ENCODE data around the gene LIPJ. TPM values are rescaled to one million over a fixed set of nuclear protein-coding genes. Genes with fewer than 3 reads are reported as not detected.

The LIPJ gene, protein sequence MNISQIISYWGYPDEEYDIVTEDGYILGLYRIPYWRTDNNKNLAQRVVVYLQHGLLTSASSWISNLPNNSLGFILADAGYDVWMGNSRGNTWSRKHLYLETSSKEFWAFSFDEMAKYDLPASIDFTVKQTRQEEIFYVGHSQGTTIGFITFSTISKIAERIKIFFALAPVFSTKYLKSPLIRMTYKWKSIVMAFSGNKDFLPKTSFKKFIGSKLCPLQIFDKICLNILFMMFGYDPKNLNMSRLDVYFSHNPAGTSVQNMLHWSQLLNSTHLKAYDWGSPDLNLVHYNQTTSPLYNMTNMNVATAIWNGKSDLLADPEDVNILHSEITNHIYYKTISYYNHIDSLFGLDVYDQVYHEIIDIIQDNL
- total RNA-seq (2014; rRNA removed; shearing (Covaris generic); ENCODE audit: low replicate concordance): not detected in 2 replicates

DNA sequence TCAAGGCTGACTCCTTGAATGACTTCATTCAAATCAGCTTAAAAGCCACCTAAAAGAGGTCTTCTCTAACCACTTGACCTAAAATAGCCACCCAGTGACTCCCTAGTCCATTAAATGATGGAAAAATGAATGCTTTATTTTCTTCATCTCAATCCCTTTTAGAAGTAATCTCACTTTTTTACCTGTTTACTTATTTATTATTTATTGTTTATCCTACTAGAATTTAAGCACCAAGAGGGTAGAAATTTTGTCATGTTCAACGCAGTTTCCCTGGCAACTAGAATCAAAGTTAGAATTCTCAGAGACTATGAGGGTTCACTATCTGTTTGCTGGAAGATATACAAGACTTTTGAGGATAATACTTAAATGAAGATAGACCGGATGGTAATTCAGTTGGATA is at the start of gene LIPJ:
Gene LIPJ, plus strand, starts transcription at position 301 of the 400 bp plus-strand sequence. CDS start 3,926 bp downstream, outside the sequence.
- in situ Hi-C loops (cut with HindIII; ENCODE audit: low pct_unique_long_range_greater_than_20kb, low sequenced_read_pairs): no loop called here
- DNase-seq (ENCODE audit: low read depth): no peak

DNA sequence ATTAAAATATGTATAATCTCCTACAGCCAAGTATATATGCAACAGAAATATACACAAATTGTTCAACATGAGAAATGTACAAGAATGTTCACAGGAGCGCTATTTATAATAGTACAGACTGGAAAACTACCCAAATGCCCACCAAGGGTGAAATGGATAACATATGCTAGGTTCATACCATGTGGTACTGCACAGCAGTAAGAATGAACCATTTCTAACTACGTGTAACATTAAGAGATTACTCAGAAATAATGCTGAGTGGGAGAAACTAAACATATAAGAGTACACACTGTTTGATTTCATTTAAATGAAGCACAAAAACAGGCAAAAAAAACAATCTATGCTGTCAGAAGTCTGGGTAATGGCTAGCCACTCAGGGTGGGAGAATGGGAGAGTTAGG is 49.2 kb upstream of the LIPJ start:
- no peak for DNase-seq (ENCODE audit: low read depth)
- in situ Hi-C loops (cut with HindIII; ENCODE audit: low pct_unique_long_range_greater_than_20kb, low sequenced_read_pairs): no loop called here

DNA sequence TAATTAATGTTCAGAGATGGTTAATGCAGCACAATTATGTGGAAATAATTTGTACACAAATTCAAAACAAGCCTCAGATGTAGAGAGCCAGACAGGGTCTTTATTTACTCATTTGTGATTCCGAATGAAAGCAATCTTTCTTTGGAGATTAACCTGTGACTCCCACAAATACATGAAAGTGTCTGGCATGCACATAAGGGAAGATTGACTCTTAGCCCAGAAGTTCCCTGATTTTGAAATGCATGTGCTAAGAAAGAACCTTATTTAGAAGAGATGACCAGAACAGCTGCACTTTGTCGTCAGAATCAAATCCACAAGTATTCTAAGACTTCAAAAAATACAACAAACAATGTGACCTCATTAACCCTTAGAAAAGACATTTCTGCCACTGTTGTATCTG is 48.5 kb upstream of the LIPJ start:
- in situ Hi-C loops (cut with HindIII; ENCODE audit: low pct_unique_long_range_greater_than_20kb, low sequenced_read_pairs): no loop called here
- DNase-seq (ENCODE audit: low read depth): no peak

DNA sequence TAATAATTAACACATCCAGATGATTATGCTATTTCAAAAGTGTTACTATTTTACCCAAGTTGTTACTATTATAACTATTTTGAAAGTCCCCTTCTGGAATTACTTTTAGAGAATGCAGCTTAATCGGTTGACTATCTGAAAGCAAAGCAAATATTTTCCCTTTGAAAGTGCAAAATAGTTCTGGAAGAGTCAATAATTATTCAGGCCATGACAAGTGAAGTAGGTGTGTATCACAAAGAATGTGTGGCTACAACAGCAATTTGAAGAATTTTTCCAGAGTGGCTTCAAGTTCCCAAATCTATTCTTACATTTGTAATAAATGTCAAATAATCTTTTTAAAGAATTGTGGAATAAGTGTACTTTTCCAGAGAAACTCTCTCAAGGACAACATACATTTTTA is 46.2 kb upstream of the LIPJ start:
- DNase-seq (ENCODE audit: low read depth): no peak
- in situ Hi-C loops (cut with HindIII; ENCODE audit: low pct_unique_long_range_greater_than_20kb, low sequenced_read_pairs): no loop called here

DNA sequence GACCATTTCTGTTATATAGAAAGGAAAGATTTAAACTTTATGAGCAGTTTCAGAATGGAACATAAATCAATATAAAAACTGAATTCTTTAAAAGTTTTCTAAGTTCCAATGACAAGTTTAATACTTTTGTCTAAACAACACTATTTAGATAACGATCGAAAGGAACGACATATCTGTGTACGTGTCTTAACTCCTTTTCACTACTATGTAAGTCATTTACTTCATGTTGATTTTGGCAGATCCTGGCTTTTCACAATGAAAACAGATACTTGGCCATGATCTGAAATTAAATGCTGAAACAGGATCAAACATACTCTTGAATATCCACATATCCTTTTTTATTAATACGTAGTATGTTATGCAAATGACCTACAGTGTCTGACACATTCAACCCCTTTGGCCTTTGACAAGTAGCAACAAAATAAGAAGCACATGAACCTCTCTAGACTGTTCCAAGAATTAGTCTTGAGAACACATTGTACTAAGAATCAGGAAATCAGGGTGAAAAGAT is 45.4 kb upstream of the LIPJ start:
- no peak for DNase-seq (ENCODE audit: low read depth)
- in situ Hi-C loops (cut with HindIII; ENCODE audit: low pct_unique_long_range_greater_than_20kb, low sequenced_read_pairs): no loop called here

DNA sequence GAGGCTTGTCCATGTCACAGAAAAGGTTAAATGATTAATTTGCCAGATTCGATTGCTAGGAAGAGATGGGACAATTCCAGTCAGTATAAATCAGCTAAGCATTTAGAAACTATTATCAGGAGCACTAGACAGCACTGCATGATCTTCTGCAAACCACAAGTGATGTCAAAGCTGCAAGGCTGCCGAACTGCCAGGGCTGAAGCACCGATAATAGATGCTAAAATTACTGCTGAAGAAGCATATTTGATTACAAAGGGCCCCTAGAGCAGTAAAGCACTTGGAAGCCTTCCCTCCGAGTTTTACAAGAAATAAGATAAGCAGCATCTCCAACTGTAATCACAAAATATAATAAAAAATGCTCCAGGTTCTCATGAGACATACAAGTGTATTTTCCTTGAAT is 44.0 kb upstream of the LIPJ start:
- in situ Hi-C loops (cut with HindIII; ENCODE audit: low pct_unique_long_range_greater_than_20kb, low sequenced_read_pairs): no loop called here
- DNase-seq (ENCODE audit: low read depth): no peak

DNA sequence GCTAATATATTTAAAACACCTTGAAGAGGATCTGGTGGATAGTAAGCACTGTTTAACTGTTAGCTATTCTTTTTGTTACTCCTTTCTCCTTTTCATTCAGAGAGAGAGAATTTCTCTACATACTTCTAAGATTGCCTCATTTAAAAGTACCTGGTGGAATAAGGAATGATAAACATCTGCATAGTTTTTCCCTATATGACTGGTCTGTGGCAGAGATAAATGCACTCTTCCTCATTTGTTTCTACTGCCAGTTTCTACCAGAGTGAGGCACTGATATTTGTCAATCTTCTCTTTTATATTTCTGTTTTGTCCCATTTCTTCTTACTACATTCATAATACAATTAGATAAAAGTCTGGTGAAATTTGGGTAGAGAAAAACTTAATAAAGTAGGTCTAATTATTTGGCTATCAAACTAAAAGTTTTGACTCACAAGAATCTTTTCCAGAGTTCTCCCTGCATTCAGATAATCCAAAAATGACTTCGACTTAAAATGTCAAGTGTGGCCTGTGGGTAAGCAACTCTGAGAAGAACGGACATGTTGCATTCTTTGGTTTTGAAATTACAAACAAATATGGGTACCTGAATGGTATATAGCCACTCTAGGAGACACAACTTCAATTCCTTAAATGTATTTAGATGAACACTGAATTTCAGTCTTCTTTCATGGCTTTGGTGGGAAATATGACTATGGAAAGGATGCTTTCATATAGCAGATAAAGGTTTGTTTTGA is 42.3 kb upstream of the LIPJ start:
- in situ Hi-C loops (cut with HindIII; ENCODE audit: low pct_unique_long_range_greater_than_20kb, low sequenced_read_pairs): no loop called here
- DNase-seq (ENCODE audit: low read depth): no peak

DNA sequence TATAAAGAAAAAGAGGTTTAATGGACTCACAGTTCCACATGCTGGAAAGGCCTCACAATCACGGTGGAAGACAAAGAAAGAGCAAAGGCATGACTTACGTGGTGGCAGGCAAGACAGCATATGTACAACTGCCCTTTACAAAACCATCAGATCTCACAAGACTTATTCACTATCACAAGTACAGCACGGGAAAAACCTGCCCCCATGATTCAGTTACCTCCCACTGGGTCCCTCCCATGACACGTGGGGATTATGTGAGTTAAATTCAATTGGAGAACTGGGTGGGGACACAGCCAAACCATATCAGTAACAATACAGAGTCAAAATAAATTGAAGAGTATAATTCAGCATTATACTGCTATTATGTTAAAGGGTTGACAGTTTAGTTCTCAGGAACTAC is 41.2 kb upstream of the LIPJ start:
- DNase-seq (ENCODE audit: low read depth): no peak
- in situ Hi-C loops (cut with HindIII; ENCODE audit: low pct_unique_long_range_greater_than_20kb, low sequenced_read_pairs): no loop called here

DNA sequence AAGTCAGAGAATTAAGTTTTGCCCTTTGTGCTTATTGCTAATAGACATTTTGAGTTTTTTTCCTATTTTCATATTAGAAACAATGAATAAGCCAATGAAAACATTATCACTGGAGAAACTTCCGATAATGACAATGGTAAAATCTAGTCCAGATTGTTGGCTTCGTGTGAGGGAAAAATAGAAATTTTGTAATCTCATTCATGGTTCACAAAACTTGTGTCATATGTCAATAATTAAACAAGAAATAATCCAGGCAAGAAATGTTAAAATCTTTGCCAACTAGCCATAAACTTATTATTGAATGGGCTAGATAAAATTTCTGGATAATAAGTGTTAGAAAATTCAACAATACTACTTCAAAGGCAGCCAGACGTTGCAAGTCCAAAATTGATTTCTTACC is 40.1 kb upstream of the LIPJ start:
- no peak for DNase-seq (ENCODE audit: low read depth)

DNA sequence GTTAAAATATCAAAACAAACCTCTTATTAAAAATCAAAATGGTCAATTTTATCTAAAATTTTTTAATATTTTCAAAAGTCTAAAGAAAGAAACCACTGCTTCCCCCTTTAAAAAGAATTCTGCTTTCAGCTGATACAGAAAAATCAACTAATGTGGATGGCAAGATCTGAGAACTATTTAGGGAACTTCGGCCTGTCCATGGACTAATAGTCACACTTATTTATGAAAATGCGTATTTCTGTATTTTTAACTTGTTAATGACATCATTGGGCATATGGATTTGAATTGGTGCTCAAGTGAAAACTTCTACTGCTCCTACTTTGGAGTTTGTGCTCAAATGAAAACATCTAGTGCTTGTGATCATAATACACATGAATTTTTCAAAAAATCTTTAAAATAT is 35.3 kb upstream of the LIPJ start:
- no peak for DNase-seq (ENCODE audit: low read depth)
- in situ Hi-C loops (cut with HindIII; ENCODE audit: low pct_unique_long_range_greater_than_20kb, low sequenced_read_pairs): loop anchor here (25.0 kb wide), 1 partner anchor 689 kb away; the partner anchor contains the start of genes KLLN and PTEN

More for the DNA sequence above, 40.1 kb upstream of the LIPJ start:
- in situ Hi-C loops (cut with HindIII; ENCODE audit: low pct_unique_long_range_greater_than_20kb, low sequenced_read_pairs): no loop called here

DNA sequence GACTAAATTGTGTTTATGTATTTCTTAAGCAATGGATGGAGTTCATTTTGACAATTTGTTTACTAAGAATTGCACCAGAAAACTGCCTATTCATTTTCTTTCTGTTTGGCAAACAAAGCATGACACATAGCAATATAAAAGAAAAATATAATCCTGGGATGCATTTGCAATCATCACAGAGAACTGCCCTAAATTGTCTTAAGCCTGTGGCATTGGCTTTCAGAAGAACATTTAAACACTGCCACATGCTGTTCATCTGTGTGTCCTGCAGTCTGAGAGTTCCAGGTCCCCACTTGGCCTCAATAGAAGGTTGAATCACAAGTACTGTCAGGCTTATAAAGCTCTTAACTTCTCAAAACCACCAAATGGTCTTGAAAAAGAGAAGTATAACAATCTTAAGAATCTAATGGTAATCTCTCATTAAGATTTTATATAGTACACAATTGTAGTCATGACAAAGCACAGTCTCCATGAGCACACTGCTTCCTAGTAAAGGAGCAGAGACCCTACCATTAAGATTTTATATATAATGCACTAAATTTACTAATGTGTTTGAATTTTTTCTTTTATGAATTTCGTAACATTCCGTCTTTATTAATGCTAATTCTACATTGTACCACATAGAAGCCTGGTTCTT is 33.3 kb upstream of the LIPJ start:
- in situ Hi-C loops (cut with HindIII; ENCODE audit: low pct_unique_long_range_greater_than_20kb, low sequenced_read_pairs): loop anchor here (25.0 kb wide), 1 partner anchor 691 kb away; the partner anchor contains the start of genes KLLN and PTEN
- DNase-seq (ENCODE audit: low read depth): peak; percentile 52

DNA sequence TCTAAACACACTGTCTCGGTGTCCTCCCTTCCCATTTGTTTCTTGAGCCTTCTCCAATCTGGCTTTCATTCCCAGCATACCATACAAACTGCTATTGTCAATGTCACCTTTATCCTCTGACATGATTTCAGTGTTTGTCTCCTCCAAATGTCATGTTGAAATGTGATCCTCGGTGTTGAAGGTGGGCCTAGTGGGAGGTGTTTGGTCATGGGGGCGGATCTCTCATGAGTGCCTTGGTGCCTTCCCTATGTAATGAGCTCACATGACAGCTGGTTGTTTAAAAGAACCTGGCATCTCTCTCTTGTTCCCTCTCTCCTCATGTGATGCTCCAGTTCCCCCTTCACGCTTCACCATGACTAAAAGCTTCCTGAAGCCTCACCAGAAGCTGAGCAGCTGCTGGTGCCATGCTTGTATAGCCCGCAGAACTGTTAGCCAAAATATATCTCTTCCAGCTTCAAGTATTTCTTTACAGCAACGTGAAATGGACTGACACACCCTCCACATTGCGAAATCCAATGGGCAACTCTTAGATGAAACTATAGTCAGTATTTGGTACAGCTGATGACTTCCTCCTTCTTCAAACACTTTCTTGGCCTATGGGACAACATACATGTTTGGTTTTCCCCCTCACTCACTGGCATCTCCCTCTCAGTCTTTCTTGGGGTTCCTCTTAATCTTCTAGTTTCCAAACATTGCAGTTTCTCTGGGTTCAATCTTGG is 31.2 kb upstream of the LIPJ start:
- no peak for DNase-seq (ENCODE audit: low read depth)
- in situ Hi-C loops (cut with HindIII; ENCODE audit: low pct_unique_long_range_greater_than_20kb, low sequenced_read_pairs): loop anchor here (25.0 kb wide), 1 partner anchor 693 kb away; the partner anchor contains the start of genes KLLN and PTEN

DNA sequence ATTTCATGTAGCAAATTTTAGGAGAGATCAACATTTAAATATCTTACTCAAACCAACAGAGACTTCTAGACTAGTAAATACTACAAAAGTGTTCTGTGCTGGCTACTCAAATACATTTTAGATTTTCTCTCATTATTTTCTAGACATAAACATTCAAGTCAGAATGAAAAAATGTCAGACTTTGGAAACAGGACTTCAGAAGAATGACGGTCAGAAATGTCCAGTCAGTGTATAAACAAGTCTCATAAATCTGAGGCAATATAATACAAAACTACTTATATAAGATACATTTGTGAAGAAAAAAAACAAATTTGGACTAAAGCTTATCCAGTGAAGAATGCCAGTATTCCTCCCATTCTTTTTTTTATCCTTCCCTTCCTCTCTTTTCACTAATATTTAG is 29.3 kb upstream of the LIPJ start:
- no peak for DNase-seq (ENCODE audit: low read depth)
- in situ Hi-C loops (cut with HindIII; ENCODE audit: low pct_unique_long_range_greater_than_20kb, low sequenced_read_pairs): loop anchor here (25.0 kb wide), 1 partner anchor 695 kb away; the partner anchor contains the start of genes KLLN and PTEN

DNA sequence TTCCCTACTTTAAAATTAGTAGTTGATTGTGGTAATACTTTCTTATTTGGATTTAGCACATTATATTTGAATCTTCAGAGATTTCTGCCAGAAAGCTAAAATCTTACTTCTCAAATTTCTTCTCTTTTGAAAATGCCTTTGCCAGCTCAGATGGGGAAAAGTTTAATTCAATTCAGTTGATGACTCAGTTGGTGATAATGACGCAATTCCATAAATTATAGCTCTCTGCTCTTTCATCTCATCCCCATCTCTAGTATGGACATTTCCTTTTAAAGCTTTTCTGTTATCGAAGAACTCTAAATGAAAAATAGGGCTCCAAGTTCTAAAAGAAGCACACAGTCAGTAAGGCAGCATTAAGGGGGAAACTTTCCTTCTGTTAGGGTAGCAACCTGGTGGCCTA is 28.9 kb upstream of the LIPJ start:
- in situ Hi-C loops (cut with HindIII; ENCODE audit: low pct_unique_long_range_greater_than_20kb, low sequenced_read_pairs): loop anchor here (25.0 kb wide), 1 partner anchor 695 kb away; the partner anchor contains the start of genes KLLN and PTEN
- DNase-seq (ENCODE audit: low read depth): no peak

DNA sequence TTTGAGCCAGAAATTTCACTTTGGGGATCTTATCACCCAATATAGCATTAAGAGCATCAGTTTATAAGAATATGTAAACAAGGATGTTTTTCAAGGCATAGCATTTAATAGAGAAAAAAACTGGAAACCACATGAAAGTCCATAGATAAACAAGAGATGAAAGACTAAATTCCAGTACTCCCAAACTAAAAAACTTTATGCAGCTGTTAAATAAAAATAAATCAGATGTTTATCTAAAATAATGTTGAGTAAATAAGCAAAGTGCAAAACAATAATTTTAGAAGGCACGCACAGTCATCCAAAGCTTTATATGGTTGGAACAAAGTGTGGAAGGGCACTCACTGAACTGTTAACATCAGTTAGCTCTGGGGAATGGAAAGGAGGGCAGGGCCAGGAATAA is 24.4 kb upstream of the LIPJ start:
- DNase-seq (ENCODE audit: low read depth): no peak
- in situ Hi-C loops (cut with HindIII; ENCODE audit: low pct_unique_long_range_greater_than_20kb, low sequenced_read_pairs): loop anchor here (25.0 kb wide), 1 partner anchor 700 kb away; the partner anchor contains the start of genes KLLN and PTEN

DNA sequence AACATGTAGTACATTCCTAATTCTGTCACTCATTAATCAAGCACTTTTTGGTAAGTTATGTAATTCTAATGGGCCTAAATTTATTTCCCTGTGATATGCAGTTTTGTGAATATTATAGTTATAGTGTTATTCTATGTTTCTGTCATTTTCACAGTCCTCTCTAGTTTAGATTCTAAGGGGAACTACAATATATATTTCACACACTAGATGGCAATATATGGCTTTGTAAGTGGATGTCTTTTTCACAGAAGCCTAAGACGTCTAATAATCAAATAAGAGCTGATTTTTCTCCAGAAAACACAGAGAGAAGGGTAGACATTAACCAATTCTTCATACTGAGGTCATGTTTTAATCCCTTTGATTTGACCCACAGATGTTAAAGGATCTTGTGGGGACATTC is 21.5 kb upstream of the LIPJ start:
- peak; percentile 27 for DNase-seq (ENCODE audit: low read depth)
- in situ Hi-C loops (cut with HindIII; ENCODE audit: low pct_unique_long_range_greater_than_20kb, low sequenced_read_pairs): loop anchor here (25.0 kb wide), 1 partner anchor 703 kb away; the partner anchor contains the start of genes KLLN and PTEN

DNA sequence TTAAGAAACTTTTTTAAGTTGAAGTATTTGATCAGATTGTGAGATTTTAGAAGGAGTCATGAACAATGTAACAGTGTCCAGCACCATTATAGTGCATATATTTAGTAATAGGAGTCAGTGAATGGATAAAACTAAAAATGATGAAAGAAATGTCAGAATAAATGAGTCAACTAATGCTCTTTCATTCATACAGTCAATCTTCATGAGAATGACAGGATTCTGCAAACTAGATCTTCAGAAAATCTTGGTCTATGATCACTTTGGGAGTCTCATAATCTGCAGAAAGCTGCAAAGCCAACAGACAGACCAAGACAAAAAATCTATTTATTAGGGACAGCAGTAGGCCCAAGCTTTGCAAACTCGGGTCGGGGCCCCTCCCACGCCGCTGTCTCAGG is 4.2 kb upstream of the LIPJ start:
- in situ Hi-C loops (cut with HindIII; ENCODE audit: low pct_unique_long_range_greater_than_20kb, low sequenced_read_pairs): no loop called here
- no peak for DNase-seq (ENCODE audit: low read depth)
